Measurements from ENCODE around the gene TMEM129.
"Not testable (repeated sequence)": the region's sequence is repeated elsewhere in the genome, so short reads cannot be mapped to it uniquely, and the experiment has no call there.

Gene TMEM129

GRCh38 chr4:1676605-1677525 is 44.3 kb downstream of the TMEM129 start:
- no peak for DNase-seq
- H3K27ac ChIP-seq: no peak overlapping the region
- no peak overlapping the region for H3K4me3 ChIP-seq (ENCODE audit: low read depth, low read length)
- H3K27me3 ChIP-seq (replicated peaks): no peaks in the 10 kb centered on the region
- in situ Hi-C loops (cut with HindIII; ENCODE audit: low pct_ligation_motif_present, low sequenced_read_pairs): no loop called here
- H3K36me3 ChIP-seq (replicated peaks): no peaks in the 10 kb centered on the region
- TF ChIP-seq CTCF (IDR thresholded peaks at IDR 0.05; ENCODE audit: low read depth, low read length, missing control alignments): no peak

GRCh38 chr4:1675802-1676137 is 45.4 kb downstream of the TMEM129 start:
- H3K27ac ChIP-seq: no peak overlapping the region
- DNase-seq: no peak

GRCh38 chr4:1675136-1675801 is 45.9 kb downstream of the TMEM129 start:
- in situ Hi-C loops (cut with HindIII; ENCODE audit: low pct_ligation_motif_present, low sequenced_read_pairs): no loop called here
- Histone ChIP-seq H3K4me3 (ENCODE audit: low read depth, low read length) (no peak overlapping the region), H3K27me3 (replicated peaks) (no peaks in the 10 kb centered on the region), H3K27ac (no peak overlapping the region), H3K36me3 (replicated peaks) (no peaks in the 10 kb centered on the region)
- no peak for TF ChIP-seq CTCF (IDR thresholded peaks at IDR 0.05; ENCODE audit: low read depth, low read length, missing control alignments)
- DNase-seq: no peak

More at GRCh38 chr4:1675802-1676137, 45.4 kb downstream of the TMEM129 start:
- TF ChIP-seq CTCF (IDR thresholded peaks at IDR 0.05; ENCODE audit: low read depth, low read length, missing control alignments): no peak
- in situ Hi-C loops (cut with HindIII; ENCODE audit: low pct_ligation_motif_present, low sequenced_read_pairs): no loop called here
- Histone ChIP-seq H3K27me3 (replicated peaks) (no peaks in the 10 kb centered on the region), H3K4me3 (ENCODE audit: low read depth, low read length) (no peak overlapping the region), H3K36me3 (replicated peaks) (no peaks in the 10 kb centered on the region)

- TF ChIP-seq CTCF (IDR thresholded peaks at IDR 0.05; ENCODE audit: low read depth, low read length, missing control alignments): no peak
- Histone ChIP-seq H3K36me3 (replicated peaks) (no peaks in the 10 kb centered on the region), H3K27me3 (replicated peaks) (no peaks in the 10 kb centered on the region), H3K27ac (no peak overlapping the region), H3K4me3 (ENCODE audit: low read depth, low read length) (no peak overlapping the region)
- in situ Hi-C loops (cut with HindIII; ENCODE audit: low pct_ligation_motif_present, low sequenced_read_pairs): no loop called here
- DNase-seq: no peak
Observed at GRCh38 chr4:1674682-1675081, 46.4 kb downstream of the TMEM129 start.

GRCh38 chr4:1673671-1674070 is 47.5 kb downstream of the TMEM129 start:
- H3K36me3 ChIP-seq (replicated peaks): no peaks in the 10 kb centered on the region
- no peak overlapping the region for H3K27ac ChIP-seq
- no peak for DNase-seq
- no peaks in the 10 kb centered on the region for H3K27me3 ChIP-seq (replicated peaks)
- in situ Hi-C loops (cut with HindIII; ENCODE audit: low pct_ligation_motif_present, low sequenced_read_pairs): no loop called here
- no peak for TF ChIP-seq CTCF (IDR thresholded peaks at IDR 0.05; ENCODE audit: low read depth, low read length, missing control alignments)
- H3K4me3 ChIP-seq (ENCODE audit: low read depth, low read length): no peak overlapping the region

GRCh38 chr4:1671011-1671410 is 50.1 kb downstream of the TMEM129 start:
- H3K36me3 ChIP-seq (replicated peaks); H3K4me3 ChIP-seq (ENCODE audit: low read depth, low read length); H3K27me3 ChIP-seq (replicated peaks); H3K27ac ChIP-seq; DNase-seq; in situ Hi-C loops (cut with HindIII; ENCODE audit: low pct_ligation_motif_present, low sequenced_read_pairs): not testable (repeated sequence)
